GM12878 (cell line): ENCODE measurements around the gene DMAC2.

ENCODE experiments used
- CTCF ChIP-seq, 3 experiments: IDR thresholded peaks in 2 of 3; conservative IDR thresholded peaks in 1 of 3; 2 replicates each; pipeline ENCODE4 v1.5.1; 2011; ENCODE audit warnings: low read depth in 3 of 3, low read length in 3 of 3, mild to moderate bottlenecking in 3 of 3, control low read depth in 2 of 3, moderate library complexity in 2 of 3, inconsistent platforms in 1 of 3, mixed read lengths in 1 of 3; ENCODE audit not compliant: control insufficient read depth in 2 of 3, insufficient read depth in 1 of 3; ENCODE audit errors: extremely low read depth in 1 of 3
- E2F8 ChIP-seq: fragments of 450-650 bp; IDR thresholded peaks from 2 replicates; pipeline ENCODE4 v1.6.1; 2018; ENCODE audit warnings: mild to moderate bottlenecking, low read depth, moderate library complexity; ENCODE audit not compliant: partially characterized antibody
- NRF1 ChIP-seq: conservative IDR thresholded peaks from 2 replicates; pipeline ENCODE4 v1.6.1; 2011; ENCODE audit warnings: mild to moderate bottlenecking, low read depth, low read length, improper control_type of control experiment
- POLR2A ChIP-seq: IDR thresholded peaks from 2 replicates; pipeline ENCODE4 v1.6.1; 2011; ENCODE audit warnings: low read depth, mild to moderate bottlenecking, low read length
- POLR2AphosphoS5 ChIP-seq: IDR thresholded peaks from 2 replicates; pipeline ENCODE4 v1.6.1; 2011; ENCODE audit warnings: mild to moderate bottlenecking, low read length, inconsistent platforms
- RFX5 ChIP-seq: IDR thresholded peaks from 2 replicates; pipeline ENCODE4 v1.6.1; 2011; ENCODE audit warnings: low read depth, low read length, improper control_type of control experiment
- SMC3 ChIP-seq: IDR thresholded peaks from 2 replicates; pipeline ENCODE4 v1.6.1; 2011; ENCODE audit warnings: low read length, improper control_type of control experiment, borderline replicate concordance
- SRF ChIP-seq, 2 experiments: IDR thresholded peaks; 2 replicates each; pipeline ENCODE4 v1.6.1; 2011; ENCODE audit warnings: low read depth in 2 of 2, low read length in 2 of 2, mild to moderate bottlenecking in 1 of 2, moderate library complexity in 1 of 2
- STAT3 ChIP-seq: IDR thresholded peaks from 2 replicates; pipeline ENCODE4 v1.6.1; 2011; ENCODE audit warnings: low read depth, low read length, improper control_type of control experiment
- TAF1 ChIP-seq: IDR thresholded peaks from 2 replicates; pipeline ENCODE4 v1.6.1; 2011; ENCODE audit warnings: mild to moderate bottlenecking, low read depth, low read length, borderline replicate concordance
- ZBED1 ChIP-seq: IDR thresholded peaks from 2 replicates; pipeline ENCODE4 v1.6.1; 2016; ENCODE audit warnings: borderline replicate concordance

GRCh38 chr19:41391618-41392017 lies 48.1 kb downstream of the DMAC2 start:
- no peak for TF ChIP-seq E2F8
- no peak for TF ChIP-seq TAF1
- TF ChIP-seq NRF1 = no peak
- no peak for TF ChIP-seq SRF (IDR thresholded peaks at IDR 0.05; ENCODE audit: low read depth in 2 of 2, low read length in 2 of 2)
- TF ChIP-seq SMC3 = no peak
- no peak for TF ChIP-seq ZBED1
- TF ChIP-seq STAT3 = no peak
- no peak for TF ChIP-seq CTCF (IDR thresholded peaks at IDR 0.05 in 2 of 3, conservative IDR thresholded peaks at IDR 0.05 in 1 of 3; ENCODE audit: control insufficient read depth in 2 of 3, extremely low read depth in 1 of 3, insufficient read depth in 1 of 3, low read depth in 3 of 3, low read length in 3 of 3)
- no peak for TF ChIP-seq POLR2AphosphoS5
- no peak for TF ChIP-seq POLR2A
- no peak for TF ChIP-seq RFX5
